HFFc6 (cell line): ENCODE measurements around the gene ADH1C. TPM values are rescaled to one million over a fixed set of nuclear protein-coding genes. Genes with fewer than 3 reads are reported as not detected.

ENCODE experiments used
- DNase-seq: peaks from one replicate; pipeline ENCODE4 v3.0.0-alpha.2; 2018
- H3K27ac Mint-ChIP-seq: 2 replicates; pipeline ENCODE4 v1.8.0; 2020; ENCODE audit warnings: mild to moderate bottlenecking, mixed read lengths
- H3K27me3 Mint-ChIP-seq: 2 replicates; pipeline ENCODE4 v1.8.0; 2021; ENCODE audit warnings: mild to moderate bottlenecking, moderate library complexity, mixed read lengths; ENCODE audit not compliant: insufficient read depth
- H3K36me3 Mint-ChIP-seq: 2 replicates; pipeline ENCODE4 v1.8.0; 2021; ENCODE audit warnings: low read depth, mixed read lengths
- H3K4me1 Mint-ChIP-seq: 2 replicates; pipeline ENCODE4 v1.8.0; 2020; ENCODE audit warnings: low read depth, mixed read lengths
- H3K4me3 Mint-ChIP-seq: 2 replicates; pipeline ENCODE4 v1.8.0; 2020; ENCODE audit warnings: mild to moderate bottlenecking, moderate library complexity, mixed read lengths
- H3K9me3 Mint-ChIP-seq: 2 replicates; pipeline ENCODE4 v1.8.0; 2020; ENCODE audit warnings: mild to moderate bottlenecking, mixed read lengths
- total RNA-seq, 6 experiments: library from RNA; stranded (reverse); fragmentation: NEBNext Ultra II Directional; extraction: Animal tissue kit (Norgen Biotek cat#: 25700); gene quantifications; 2 replicates in 1 of 6; 3 replicates in 5 of 6; pipeline ENCODE4 v1.2.3, GENCODE V29; 2021
- TF ChIP-seq, protein P1 (sequence below): fragments of 200-600 bp; sonication (generic); IDR thresholded peaks from 2 replicates; pipeline ENCODE4 v1.5.0; 2021; ENCODE audit warnings: antibody characterized with exemption, mild to moderate bottlenecking

Gene ADH1C
- total RNA-seq, 6 experiments from 2014 or later: not detected

DNA sequence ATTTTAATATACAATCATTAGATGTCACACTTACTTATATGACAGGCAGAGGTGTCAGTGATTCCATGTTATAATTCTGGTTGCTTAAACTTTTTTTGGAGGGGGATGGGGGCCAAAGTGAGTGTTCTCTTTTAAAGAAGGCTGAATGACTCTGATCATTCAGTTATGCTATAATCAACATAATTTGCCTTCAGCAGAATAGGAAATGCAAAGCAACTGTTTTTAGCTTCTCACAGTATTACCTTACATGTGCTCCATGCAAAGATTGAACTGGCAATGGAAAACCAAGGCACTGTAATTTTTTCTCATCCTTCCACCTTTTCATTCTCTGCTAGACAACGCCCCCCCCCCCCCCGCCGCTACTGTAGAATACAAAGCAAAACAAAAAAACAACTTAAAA is 13.4 kb downstream of the ADH1C start:
- TF ChIP-seq, protein P1, sequence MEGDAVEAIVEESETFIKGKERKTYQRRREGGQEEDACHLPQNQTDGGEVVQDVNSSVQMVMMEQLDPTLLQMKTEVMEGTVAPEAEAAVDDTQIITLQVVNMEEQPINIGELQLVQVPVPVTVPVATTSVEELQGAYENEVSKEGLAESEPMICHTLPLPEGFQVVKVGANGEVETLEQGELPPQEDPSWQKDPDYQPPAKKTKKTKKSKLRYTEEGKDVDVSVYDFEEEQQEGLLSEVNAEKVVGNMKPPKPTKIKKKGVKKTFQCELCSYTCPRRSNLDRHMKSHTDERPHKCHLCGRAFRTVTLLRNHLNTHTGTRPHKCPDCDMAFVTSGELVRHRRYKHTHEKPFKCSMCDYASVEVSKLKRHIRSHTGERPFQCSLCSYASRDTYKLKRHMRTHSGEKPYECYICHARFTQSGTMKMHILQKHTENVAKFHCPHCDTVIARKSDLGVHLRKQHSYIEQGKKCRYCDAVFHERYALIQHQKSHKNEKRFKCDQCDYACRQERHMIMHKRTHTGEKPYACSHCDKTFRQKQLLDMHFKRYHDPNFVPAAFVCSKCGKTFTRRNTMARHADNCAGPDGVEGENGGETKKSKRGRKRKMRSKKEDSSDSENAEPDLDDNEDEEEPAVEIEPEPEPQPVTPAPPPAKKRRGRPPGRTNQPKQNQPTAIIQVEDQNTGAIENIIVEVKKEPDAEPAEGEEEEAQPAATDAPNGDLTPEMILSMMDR: no peak
- Mint-ChIP-seq H3K27ac (no peak overlapping the region), H3K9me3 (no peaks in the 10 kb centered on the region), H3K27me3 (no peaks in the 10 kb centered on the region), H3K4me3 (no peak overlapping the region), H3K36me3 (no peaks in the 10 kb centered on the region), H3K4me1 (no peaks in the 10 kb centered on the region)
- DNase-seq: no peak

DNA sequence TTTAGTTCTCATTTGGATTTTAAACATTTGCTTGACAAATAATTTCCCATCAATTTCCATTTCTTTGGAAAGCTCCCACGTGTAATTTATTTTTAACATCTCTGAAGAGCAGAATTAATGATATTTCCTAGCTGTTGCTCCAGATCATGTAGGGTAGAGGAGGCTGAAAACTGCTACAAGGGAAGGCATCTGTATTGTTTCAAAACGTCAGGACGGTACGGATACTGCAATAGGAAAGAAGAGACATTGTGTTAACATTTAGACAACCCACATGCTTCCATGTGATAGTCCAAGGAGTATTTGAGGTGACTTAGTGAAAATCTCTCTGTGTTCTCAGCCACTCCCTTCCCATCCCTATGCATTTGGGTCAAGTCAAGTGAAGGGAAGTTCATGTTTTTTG is 16.0 kb downstream of the ADH1C start:
- Mint-ChIP-seq H3K27ac (no peak overlapping the region), H3K36me3 (no peaks in the 10 kb centered on the region), H3K9me3 (no peaks in the 10 kb centered on the region), H3K4me1 (no peaks in the 10 kb centered on the region), H3K27me3 (no peaks in the 10 kb centered on the region), H3K4me3 (no peak overlapping the region)
- TF ChIP-seq, protein P1: no peak
- no peak for DNase-seq

DNA sequence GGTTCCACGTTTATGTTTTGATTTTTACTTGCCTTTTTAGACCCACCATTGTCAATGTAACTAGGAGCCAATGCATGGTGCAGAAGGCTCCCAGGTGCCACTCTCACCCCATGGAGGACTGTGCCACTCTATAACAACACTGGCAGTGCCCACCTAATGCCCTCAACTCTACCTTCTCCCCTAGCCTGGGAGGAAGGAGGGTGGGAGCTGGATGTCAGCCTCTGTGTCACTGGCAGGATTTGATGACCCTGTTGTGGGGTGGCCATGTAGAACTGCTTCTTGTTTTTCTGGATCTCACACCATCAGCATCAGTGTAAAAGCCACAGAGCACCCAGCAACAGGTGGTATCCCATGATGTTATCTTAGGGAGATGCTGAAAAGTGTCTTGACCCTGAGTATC is 17.7 kb downstream of the ADH1C start:
- no peak for DNase-seq
- Mint-ChIP-seq H3K36me3 (no peaks in the 10 kb centered on the region), H3K27ac (no peak overlapping the region), H3K4me3 (no peak overlapping the region), H3K27me3 (no peaks in the 10 kb centered on the region), H3K9me3 (no peaks in the 10 kb centered on the region), H3K4me1 (no peaks in the 10 kb centered on the region)
- TF ChIP-seq, protein P1: no peak

DNA sequence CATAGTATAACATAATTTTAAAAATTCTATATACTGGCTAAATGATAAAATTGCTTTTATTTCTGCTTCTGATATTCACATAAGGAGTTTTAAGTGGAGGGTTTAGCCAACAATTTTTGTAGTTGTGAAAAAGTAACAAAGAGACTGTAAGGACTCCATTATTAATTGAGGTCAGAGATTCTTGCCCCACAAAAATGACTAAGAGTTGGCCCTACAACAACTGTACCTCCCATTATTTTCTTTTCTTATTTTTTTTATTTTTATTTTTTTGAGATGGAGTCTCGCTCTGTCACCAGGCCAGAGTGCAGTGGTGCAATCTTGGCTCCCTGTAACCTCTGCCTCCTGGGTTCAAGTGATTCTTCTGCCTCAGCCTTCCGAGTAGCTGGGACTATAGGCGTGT is 21.9 kb downstream of the ADH1C start:
- no peak overlapping the region for H3K27ac Mint-ChIP-seq
- H3K27me3 Mint-ChIP-seq: no peaks in the 10 kb centered on the region
- H3K4me1 Mint-ChIP-seq: no peaks in the 10 kb centered on the region
- no peak overlapping the region for H3K4me3 Mint-ChIP-seq
- no peak for DNase-seq
- no peaks in the 10 kb centered on the region for H3K9me3 Mint-ChIP-seq
- TF ChIP-seq, protein P1: no peak
- no peaks in the 10 kb centered on the region for H3K36me3 Mint-ChIP-seq

DNA sequence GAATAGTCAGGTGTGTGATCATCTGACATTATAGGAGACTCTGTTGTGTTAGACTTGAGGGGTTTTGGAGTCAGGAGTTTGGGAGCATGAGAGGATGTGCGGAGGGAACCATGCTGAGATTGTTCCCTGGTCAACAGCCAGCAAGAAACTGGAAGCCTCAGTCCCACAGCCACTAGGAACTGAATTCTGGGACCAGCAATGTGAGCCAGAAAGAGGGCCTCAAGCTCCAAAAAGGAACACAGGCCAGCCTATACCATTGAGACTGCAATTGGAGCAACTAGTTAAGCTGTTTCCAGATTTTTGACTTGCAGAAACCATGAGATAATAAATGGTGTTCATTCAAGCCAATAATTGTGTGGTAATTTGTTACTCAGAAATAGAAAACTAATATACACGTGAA is 22.7 kb downstream of the ADH1C start:
- Mint-ChIP-seq H3K4me3 (no peak overlapping the region), H3K27me3 (no peaks in the 10 kb centered on the region), H3K4me1 (no peaks in the 10 kb centered on the region), H3K27ac (no peak overlapping the region), H3K9me3 (no peaks in the 10 kb centered on the region), H3K36me3 (no peaks in the 10 kb centered on the region)
- DNase-seq: no peak
- TF ChIP-seq, protein P1: no peak

DNA sequence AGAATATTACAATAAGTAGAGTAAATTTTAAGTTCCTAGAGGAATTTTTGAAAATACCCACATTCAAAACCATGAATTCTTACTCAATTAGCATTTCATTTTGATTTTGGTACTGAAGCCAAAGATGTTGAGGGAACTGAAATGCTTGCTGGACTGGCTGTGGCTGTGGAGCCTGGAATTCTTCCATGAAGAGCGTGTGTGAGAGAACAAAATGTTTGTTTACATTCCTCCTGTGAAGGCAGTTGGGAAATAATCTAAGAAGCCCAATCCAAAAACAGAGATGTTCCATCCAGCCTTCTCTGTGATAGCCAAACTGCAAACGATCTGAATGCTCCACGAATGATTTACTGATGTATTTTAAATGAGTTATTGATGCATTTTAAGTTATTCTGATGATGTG is 27.6 kb downstream of the ADH1C start:
- Mint-ChIP-seq H3K27me3 (peaks cover 1% of the 10 kb centered on the region; the same call in 1 of the 2 replicates), H3K27ac (no peak overlapping the region), H3K9me3 (no peaks in the 10 kb centered on the region), H3K4me3 (no peak overlapping the region), H3K4me1 (no peaks in the 10 kb centered on the region), H3K36me3 (no peaks in the 10 kb centered on the region)
- TF ChIP-seq, protein P1: no peak
- DNase-seq: peak; percentile 4
